ENCODE results near the gene PAQR9.

PAQR9 gene, protein sequence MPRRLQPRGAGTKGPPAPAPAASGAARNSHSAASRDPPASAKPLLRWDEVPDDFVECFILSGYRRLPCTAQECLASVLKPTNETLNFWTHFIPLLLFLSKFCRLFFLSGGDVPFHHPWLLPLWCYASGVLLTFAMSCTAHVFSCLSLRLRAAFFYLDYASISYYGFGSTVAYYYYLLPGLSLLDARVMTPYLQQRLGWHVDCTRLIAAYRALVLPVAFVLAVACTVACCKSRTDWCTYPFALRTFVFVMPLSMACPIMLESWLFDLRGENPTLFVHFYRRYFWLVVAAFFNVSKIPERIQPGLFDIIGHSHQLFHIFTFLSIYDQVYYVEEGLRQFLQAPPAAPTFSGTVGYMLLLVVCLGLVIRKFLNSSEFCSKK

DNA sequence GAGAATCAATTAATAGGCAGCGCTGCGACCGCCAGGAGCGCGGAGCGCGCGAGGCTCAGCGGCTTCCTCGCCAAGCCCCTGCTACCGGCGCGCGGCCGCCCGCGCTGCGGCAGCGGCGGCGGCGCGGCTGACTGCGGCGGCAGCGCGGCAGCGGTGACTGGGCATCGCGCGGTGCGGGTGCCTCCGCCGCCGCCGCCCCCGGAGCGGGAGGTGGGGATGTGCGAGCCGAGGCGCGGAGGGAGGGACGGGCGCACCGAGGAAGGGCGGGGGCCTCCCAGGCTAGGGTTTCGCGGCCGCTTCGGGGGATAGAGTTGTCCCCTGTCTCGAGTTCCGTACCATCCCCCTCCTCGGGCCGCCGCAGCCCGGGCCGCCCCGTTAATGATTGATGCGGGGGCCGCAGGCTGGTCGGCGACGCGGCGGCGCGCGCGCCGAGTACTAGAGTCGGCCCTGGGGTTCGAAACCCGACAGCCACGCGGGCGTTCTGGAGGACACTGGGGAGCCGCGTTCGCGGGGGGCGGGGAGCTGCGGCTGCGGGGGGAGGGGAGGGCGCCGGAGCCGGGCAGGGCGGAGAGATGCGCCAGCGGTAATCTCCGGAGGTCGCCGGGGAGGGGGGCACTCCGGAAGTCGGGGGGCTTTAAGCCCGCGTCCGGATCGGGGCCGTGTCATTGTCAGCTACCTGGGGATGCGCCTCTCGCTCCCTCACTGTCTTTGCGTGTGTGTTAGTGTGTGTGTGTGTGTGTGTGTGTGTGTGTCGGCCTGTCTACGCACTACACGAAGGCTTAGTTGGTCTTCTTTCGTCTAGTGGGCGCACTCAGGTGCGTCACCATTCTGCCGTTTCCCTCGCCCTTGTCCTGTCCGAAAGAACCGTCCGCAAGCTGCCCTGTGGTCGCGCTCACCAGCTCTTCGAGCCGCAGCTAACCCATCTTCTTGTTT is at the start of gene PAQR9:
Gene PAQR9, minus strand, starts transcription at position 159 of the 933 bp plus-strand sequence. CDS start 338 bp downstream, outside the sequence.
- no peaks in the 10 kb centered on the region for H3K36me3 Mint-ChIP-seq
- H3K4me3 Mint-ChIP-seq: peak within 1 kb of the TSS; percentile 86
- H3K4me1 Mint-ChIP-seq (ENCODE audit: low read depth): peaks cover 13% of the 10 kb centered on the region
- H3K27ac Mint-ChIP-seq: peak within 1 kb of the TSS; percentile 34
- H3K9me3 Mint-ChIP-seq (ENCODE audit: low read depth): no peaks in the 10 kb centered on the region
- H3K27me3 Mint-ChIP-seq: peaks cover 46% of the 10 kb centered on the region

DNA sequence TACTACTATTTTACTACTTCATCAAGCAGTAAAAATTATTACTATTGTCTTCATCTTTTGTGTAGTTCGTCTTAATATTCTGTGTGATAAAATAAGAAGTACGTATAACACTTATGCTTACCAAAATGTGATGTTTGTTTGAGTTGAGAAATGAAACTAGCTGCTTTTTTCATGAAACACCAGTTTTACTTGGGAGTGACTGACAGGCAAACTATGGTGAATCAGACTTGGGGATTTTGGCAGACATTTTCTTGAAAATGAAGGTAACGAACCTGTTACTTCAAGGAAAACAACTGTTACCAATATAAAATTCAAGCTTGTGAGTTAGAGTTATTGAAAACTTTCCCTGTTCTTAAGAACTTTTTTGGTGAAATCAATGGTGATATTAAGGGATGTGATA is 48.2 kb upstream of the PAQR9 start:
- H3K27me3 Mint-ChIP-seq: no peaks in the 10 kb centered on the region
- H3K9me3 Mint-ChIP-seq (ENCODE audit: low read depth): no peaks in the 10 kb centered on the region
- no peak overlapping the region for H3K27ac Mint-ChIP-seq
- H3K36me3 Mint-ChIP-seq: peaks cover 3% of the 10 kb centered on the region
- H3K4me1 Mint-ChIP-seq (ENCODE audit: low read depth): peaks cover 55% of the 10 kb centered on the region
- H3K4me3 Mint-ChIP-seq: no peak overlapping the region

DNA sequence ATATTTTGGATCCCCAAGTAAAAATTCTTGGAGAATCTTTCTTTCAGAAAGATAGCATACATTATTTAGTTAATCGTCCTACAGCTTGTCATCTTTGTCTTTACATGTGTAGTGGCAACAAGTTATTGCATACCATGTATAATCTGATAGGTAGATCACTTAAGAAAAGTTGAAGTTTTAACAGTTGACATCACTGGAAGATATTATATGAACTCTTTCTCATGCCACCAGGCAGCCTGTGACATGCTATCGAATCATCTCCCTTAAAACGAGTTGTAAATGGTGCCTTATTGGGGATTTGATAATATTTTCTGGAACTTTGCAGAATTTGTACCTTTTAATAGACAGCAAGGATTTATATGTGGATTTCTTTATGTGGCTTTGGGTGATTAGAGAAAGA is 46.5 kb upstream of the PAQR9 start:
- H3K27me3 Mint-ChIP-seq: no peaks in the 10 kb centered on the region
- H3K4me1 Mint-ChIP-seq (ENCODE audit: low read depth): peaks cover 71% of the 10 kb centered on the region
- H3K4me3 Mint-ChIP-seq: no peak overlapping the region
- no peak overlapping the region for H3K27ac Mint-ChIP-seq
- H3K9me3 Mint-ChIP-seq (ENCODE audit: low read depth): no peaks in the 10 kb centered on the region
- no peaks in the 10 kb centered on the region for H3K36me3 Mint-ChIP-seq

DNA sequence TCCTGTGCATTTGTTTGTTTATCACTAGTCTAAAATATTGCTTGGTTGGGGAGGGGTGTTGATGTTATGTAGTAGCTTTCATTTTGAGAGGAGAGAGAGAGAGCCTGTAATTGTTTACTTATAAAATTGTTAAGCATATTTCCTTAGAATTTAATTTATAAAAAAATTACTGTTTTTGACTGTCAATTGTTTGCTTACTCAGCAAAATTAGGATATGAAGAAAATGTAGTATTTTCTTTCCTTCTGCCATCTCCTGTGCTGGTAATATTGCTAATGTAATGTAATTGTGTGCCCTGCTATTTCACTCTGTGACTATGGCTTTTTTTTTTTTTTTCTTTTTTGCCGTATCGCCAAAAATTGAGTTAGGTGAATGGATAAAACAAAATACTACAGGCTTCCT is 41.3 kb upstream of the PAQR9 start:
- H3K9me3 Mint-ChIP-seq (ENCODE audit: low read depth): no peaks in the 10 kb centered on the region
- peak overlapping the region; percentile 80 for H3K4me3 Mint-ChIP-seq
- H3K4me1 Mint-ChIP-seq (ENCODE audit: low read depth): peaks cover 66% of the 10 kb centered on the region
- peaks cover 5% of the 10 kb centered on the region for H3K36me3 Mint-ChIP-seq
- H3K27ac Mint-ChIP-seq: peak overlapping the region; percentile 58
- no peaks in the 10 kb centered on the region for H3K27me3 Mint-ChIP-seq

DNA sequence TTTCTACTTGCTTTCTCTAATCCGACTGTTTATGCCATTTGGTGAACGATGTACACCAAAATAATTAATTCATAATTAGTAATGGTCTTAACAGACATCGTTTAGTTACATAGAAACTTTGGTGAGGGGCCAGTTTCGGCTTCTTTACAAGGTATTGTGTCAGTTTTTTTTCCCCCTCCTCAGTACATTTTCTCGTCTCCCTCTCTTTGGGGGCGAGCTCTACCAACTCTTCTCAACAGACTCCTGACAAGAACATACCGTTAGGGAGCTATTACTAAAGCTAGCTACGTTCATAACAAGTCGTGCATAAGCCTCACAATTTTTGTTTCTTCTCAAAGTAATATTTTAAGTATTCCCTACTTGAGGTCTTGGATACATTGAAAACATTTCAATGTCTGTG is 39.3 kb upstream of the PAQR9 start:
- H3K36me3 Mint-ChIP-seq: peaks cover 5% of the 10 kb centered on the region
- H3K4me3 Mint-ChIP-seq: peak overlapping the region; percentile 99
- peaks cover 51% of the 10 kb centered on the region for H3K4me1 Mint-ChIP-seq (ENCODE audit: low read depth)
- H3K9me3 Mint-ChIP-seq (ENCODE audit: low read depth): no peaks in the 10 kb centered on the region
- no peaks in the 10 kb centered on the region for H3K27me3 Mint-ChIP-seq
- peak overlapping the region; percentile 100 for H3K27ac Mint-ChIP-seq

DNA sequence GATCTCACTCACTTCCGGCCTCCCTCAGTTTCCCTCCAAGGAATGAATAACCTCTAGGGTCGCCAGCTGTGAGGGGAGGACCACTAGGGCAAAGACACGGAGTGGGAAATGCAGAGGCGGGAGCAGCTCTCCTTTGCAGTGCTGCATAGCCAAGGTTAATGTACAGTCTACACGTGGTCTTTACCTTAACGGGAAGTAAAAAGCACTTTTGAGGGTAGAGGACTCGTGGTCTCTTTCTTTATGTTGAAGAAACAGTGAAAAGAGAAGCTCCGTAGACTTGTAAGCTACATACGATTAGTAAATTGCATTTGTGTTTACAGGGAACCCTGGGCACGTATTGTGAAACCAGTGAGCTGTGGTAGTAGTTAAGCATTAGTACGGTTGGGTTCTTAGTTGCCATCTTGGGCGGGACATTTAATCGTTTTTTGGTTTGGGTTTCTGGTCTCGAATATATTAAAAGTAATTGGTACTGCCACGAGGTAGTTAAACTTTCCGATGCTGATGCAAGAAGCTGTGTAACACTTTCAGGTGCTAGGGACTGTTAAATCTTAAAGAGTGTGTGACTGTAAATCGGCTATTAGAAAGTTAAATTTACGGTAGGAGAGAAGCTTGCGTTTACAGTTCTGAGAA is 38.7 kb upstream of the PAQR9 start:
- peaks cover 47% of the 10 kb centered on the region for H3K4me1 Mint-ChIP-seq (ENCODE audit: low read depth)

DNA sequence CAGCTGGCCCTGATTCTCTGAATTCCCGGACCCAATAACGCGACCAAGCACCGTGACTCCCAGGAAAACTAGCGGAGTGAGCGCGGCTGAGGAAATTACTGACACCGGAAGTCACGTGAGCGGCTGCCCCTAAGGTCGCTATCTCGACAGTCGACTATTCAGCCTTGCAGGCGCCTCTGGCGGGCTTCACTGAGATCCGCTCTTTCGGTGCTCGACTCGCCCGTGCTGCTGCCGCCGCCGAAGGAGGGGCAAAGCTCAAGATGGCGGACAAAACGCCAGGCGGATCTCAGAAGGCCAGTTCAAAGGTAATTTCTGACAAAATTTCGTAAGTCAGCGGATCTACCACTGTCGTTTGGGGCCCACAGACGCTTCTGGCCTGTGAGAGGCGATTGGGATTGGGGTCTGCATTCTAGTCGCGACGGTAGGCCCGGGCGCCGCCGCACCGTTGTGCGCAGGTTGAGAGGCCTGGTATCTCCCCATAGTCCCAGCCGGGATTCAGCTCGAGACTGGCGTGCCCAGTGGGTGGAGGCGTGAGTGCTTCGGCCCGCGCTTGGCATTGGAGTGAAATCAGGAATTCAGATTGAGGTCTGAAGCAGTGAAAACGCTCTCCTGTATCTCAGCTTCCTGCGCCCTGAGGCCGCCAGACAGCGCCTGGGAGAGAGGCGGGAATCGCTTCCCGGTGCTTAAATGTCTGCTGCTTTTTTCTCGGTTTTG is 38.1 kb upstream of the PAQR9 start, which contains the start of gene U2SURP:
Gene U2SURP, plus strand, starts transcription at position 202 of the 714 bp plus-strand sequence. Its CDS starts 59 bp downstream, at position 261.
- Mint-ChIP-seq H3K4me1 (ENCODE audit: low read depth) (peaks cover 41% of the 10 kb centered on the region), H3K27me3 (no peaks in the 10 kb centered on the region), H3K4me3 (peak within 1 kb of the TSS; percentile 99), H3K36me3 (peaks cover 5% of the 10 kb centered on the region), H3K27ac (peak within 1 kb of the TSS; percentile 100), H3K9me3 (ENCODE audit: low read depth) (no peaks in the 10 kb centered on the region)

More for the DNA sequence above, 38.7 kb upstream of the PAQR9 start:
- H3K27ac Mint-ChIP-seq: peak overlapping the region; percentile 100
- peaks cover 5% of the 10 kb centered on the region for H3K36me3 Mint-ChIP-seq
- H3K27me3 Mint-ChIP-seq: no peaks in the 10 kb centered on the region
- peak overlapping the region; percentile 99 for H3K4me3 Mint-ChIP-seq
- no peaks in the 10 kb centered on the region for H3K9me3 Mint-ChIP-seq (ENCODE audit: low read depth)

DNA sequence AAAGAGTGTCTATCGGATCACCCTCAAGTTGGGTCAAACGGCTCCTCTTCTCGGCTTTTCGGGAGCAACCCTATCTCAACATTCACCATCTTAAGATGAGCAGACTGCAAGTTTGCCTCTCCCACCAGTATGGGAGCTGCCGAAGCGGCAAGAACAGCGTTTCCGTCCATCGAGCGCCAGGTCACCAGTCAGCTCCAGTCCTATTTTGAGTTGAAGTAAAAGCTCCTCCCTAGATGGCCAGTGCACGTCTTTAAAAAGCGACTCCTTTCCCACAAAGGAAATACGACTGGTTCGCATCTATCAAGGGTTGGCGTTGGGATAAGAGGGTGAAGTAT is 37.5 kb upstream of the PAQR9 start:
- no peaks in the 10 kb centered on the region for H3K9me3 Mint-ChIP-seq (ENCODE audit: low read depth)
- H3K27ac Mint-ChIP-seq: peak overlapping the region; percentile 100
- H3K36me3 Mint-ChIP-seq: peaks cover 5% of the 10 kb centered on the region
- peak overlapping the region; percentile 99 for H3K4me3 Mint-ChIP-seq
- H3K27me3 Mint-ChIP-seq: peaks cover 3% of the 10 kb centered on the region
- peaks cover 37% of the 10 kb centered on the region for H3K4me1 Mint-ChIP-seq (ENCODE audit: low read depth)

DNA sequence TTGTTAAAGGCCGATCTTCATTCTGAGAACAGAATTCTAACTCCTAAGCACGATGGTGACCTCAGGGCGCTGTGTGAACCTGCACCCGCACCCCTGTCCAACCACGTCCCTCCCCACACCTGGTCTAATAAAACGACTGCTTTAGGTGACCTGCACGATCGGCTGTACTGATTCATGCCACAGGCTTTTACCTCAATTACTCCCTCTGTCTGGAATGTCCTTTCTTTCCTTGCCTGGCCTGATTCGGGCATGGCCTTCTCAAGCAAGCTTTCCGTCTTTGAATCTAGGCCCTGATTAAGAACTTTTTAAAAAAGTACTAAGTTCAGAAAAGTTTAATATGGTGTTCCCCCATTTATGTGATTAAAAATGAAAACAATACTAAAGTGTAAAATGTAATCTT is 37.1 kb upstream of the PAQR9 start:
- Mint-ChIP-seq H3K4me1 (ENCODE audit: low read depth) (peaks cover 32% of the 10 kb centered on the region), H3K9me3 (ENCODE audit: low read depth) (no peaks in the 10 kb centered on the region), H3K36me3 (peaks cover 5% of the 10 kb centered on the region), H3K27me3 (peaks cover 3% of the 10 kb centered on the region), H3K4me3 (peak overlapping the region; percentile 99), H3K27ac (peak overlapping the region; percentile 100)

DNA sequence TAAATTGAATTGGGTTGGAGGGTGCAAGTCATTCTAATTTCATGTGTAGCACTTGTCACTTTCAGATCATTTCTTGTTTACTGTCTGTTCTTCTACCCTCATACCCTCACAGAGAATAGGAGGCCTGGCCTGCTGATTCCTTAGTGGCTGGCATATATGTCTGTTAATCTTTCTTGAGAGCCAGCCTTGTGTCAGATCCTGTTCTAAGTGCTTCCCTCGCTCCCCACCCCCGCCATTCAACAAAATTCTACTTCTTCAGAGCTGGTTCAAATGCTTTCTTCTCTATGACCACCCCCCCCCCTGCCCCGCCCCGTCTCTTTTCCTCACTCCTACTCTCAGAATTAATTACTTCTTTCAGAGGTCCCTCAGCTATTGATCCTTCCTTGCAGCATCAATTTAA is 36.4 kb upstream of the PAQR9 start:
- Mint-ChIP-seq H3K36me3 (peaks cover 5% of the 10 kb centered on the region), H3K9me3 (ENCODE audit: low read depth) (no peaks in the 10 kb centered on the region), H3K4me3 (peak overlapping the region; percentile 99), H3K27me3 (peaks cover 3% of the 10 kb centered on the region), H3K4me1 (ENCODE audit: low read depth) (peaks cover 25% of the 10 kb centered on the region), H3K27ac (no peak overlapping the region)

DNA sequence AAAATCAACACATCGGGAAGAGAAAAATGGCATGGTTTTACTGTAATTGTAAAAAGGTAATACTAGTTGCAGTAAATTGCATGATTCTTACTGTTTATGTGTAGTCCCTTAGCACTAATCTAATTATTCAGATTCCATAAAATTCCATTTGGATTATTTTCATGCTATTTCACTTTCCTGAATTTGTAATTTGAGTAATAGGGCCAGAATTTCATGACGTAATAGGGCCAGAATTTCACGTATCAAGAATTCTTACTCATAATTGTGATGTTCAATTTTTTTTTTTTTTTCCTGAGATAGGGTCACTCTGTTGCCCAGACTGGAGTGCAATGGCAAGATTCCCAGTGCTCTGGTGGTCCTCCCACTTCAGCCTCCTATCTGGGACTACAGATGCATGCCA is 35.0 kb upstream of the PAQR9 start:
- H3K36me3 Mint-ChIP-seq: peaks cover 5% of the 10 kb centered on the region
- H3K9me3 Mint-ChIP-seq (ENCODE audit: low read depth): no peaks in the 10 kb centered on the region
- H3K27ac Mint-ChIP-seq: no peak overlapping the region
- peaks cover 3% of the 10 kb centered on the region for H3K27me3 Mint-ChIP-seq
- peaks cover 19% of the 10 kb centered on the region for H3K4me1 Mint-ChIP-seq (ENCODE audit: low read depth)
- no peak overlapping the region for H3K4me3 Mint-ChIP-seq

DNA sequence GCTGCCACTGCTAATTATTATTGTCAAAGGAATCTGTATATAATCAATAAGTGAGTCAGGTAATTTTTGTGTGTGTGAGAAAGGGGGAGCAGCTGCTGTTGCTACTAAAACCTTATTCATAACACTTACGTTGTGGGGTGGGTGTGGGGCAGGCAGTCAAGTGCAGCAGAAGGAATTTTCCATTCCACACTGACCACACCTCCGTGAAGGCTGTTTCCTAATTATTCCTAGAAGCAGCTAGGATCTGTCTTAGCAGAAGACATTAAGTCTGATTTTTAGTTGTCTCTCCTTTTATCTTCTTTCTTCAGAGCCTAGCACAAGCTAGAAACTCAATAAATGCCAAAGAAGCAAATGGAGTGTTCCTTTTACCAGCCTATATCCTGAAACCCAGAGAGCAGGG is 33.9 kb upstream of the PAQR9 start:
- no peak overlapping the region for H3K27ac Mint-ChIP-seq

DNA sequence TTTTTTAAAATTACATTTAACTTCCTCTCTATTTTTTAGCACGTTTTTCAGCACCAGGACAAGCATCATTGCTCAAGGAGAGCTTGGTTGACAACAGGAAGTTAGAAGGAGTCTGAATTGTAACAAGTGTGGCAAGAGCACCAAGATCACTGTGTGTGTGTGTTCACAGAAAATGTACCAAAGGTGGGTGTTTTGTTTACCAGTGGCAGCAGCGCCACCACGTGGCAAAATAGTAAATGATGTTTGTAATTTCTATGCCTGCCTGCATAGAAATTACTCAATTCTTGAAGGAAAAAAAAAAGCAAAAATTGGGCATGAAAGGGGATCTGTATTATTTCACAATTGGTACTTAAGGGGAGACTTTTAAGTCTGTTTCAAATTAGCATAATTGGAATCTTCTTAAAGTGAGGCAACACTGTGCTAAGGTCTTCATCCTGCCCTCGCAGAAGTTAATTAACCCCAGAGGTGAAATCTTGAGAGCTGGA is 30.5 kb upstream of the PAQR9 start:
- H3K27me3 Mint-ChIP-seq: peaks cover 5% of the 10 kb centered on the region
- no peak overlapping the region for H3K27ac Mint-ChIP-seq
- H3K4me1 Mint-ChIP-seq (ENCODE audit: low read depth): no peaks in the 10 kb centered on the region
- H3K4me3 Mint-ChIP-seq: no peak overlapping the region
- H3K9me3 Mint-ChIP-seq (ENCODE audit: low read depth): no peaks in the 10 kb centered on the region
- no peaks in the 10 kb centered on the region for H3K36me3 Mint-ChIP-seq

More for the DNA sequence above, 33.9 kb upstream of the PAQR9 start:
- H3K27me3 Mint-ChIP-seq: peaks cover 5% of the 10 kb centered on the region
- H3K4me3 Mint-ChIP-seq: no peak overlapping the region
- peaks cover 5% of the 10 kb centered on the region for H3K36me3 Mint-ChIP-seq
- H3K9me3 Mint-ChIP-seq (ENCODE audit: low read depth): no peaks in the 10 kb centered on the region
- peaks cover 12% of the 10 kb centered on the region for H3K4me1 Mint-ChIP-seq (ENCODE audit: low read depth)

DNA sequence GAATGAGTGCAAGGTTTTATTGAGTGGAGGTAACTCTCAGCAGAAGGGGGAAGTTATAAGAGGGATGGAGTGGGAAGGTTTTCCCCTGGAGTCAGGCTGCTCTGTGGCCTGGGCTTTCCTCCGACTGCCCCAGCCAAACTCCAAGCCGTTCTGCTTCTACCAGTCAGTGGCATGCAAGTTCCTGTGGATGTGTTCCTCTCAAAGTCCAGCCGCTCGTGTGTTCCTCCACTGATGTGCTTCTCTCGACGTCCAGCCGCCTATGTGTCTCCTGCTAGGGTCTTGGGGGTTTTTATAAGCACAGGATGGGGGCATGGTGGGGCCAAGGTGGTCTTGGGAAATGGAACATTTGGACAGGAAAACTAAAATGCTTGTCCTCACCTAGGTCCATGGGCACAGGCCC is 28.8 kb upstream of the PAQR9 start:
- no peaks in the 10 kb centered on the region for H3K4me1 Mint-ChIP-seq (ENCODE audit: low read depth)
- H3K9me3 Mint-ChIP-seq (ENCODE audit: low read depth): no peaks in the 10 kb centered on the region
- H3K27ac Mint-ChIP-seq: no peak overlapping the region
- no peaks in the 10 kb centered on the region for H3K36me3 Mint-ChIP-seq
- H3K4me3 Mint-ChIP-seq: no peak overlapping the region
- H3K27me3 Mint-ChIP-seq: peaks cover 5% of the 10 kb centered on the region

Data from activated naive CD8-positive, alpha-beta T cell (primary cell).